HEK293 (cell line): Measurements from ENCODE around the gene PCBP2.

Experiments
- CTCF ChIA-PET: fragments of 350-600 bp; formaldehyde crosslinking; extraction: SDS; loops from one replicate; lab custom pipeline; 2021; ENCODE audit warnings: antibody characterized with exemption; lab: Yijun Ruan, JAX
- POLR2A ChIA-PET: fragments of 300-600 bp; formaldehyde crosslinking; extraction: SDS; loops from one replicate; lab custom pipeline; 2020; ENCODE audit warnings: antibody characterized with exemption, inconsistent platforms; lab: Yijun Ruan, JAX
- H3K27ac ChIP-seq: fragments of 200-500 bp; sonication (Bioruptor generic); 2 replicates; pipeline ENCODE4 v1.5.1; 2014; ENCODE audit warnings: low read depth, low read length, control low read depth, inconsistent platforms; ENCODE audit errors: extremely low read depth
- H3K36me3 ChIP-seq, 2 experiments: fragments of 200-500 bp in 1 of 2; sonication (Bioruptor generic) in 1 of 2; 1 replicate in 1 of 2; 2 replicates in 1 of 2; pipeline ENCODE4 v1.5.1; 2014 to 2017; ENCODE audit warnings: inconsistent platforms in 2 of 2, low read length in 2 of 2; ENCODE audit not compliant: control insufficient read depth in 2 of 2, insufficient read depth in 1 of 2
- H3K4me1 ChIP-seq: fragments of 200-500 bp; sonication (Bioruptor generic); 2 replicates; pipeline ENCODE4 v1.5.1; 2014; ENCODE audit warnings: mild to moderate bottlenecking, low read length, inconsistent platforms; ENCODE audit not compliant: control insufficient read depth, insufficient read depth
- H3K4me3 ChIP-seq: 2 replicates; pipeline ENCODE4 v1.5.1; 2011; ENCODE audit warnings: low read depth, mild to moderate bottlenecking, control low read depth, low read length, moderate library complexity
- H3K9me3 ChIP-seq: fragments of 200-500 bp; sonication (Bioruptor generic); 2 replicates; pipeline ENCODE4 v1.5.1; 2014; ENCODE audit warnings: low read depth, low read length, inconsistent platforms; ENCODE audit not compliant: control insufficient read depth, insufficient read depth
- CTCF ChIP-seq: fragments of 450-650 bp; formaldehyde crosslinking; IDR thresholded peaks from 2 replicates; pipeline ENCODE4 v1.5.1; 2016; ENCODE audit warnings: missing biosample characterization, missing genetic modification characterization
- KLF8 ChIP-seq: fragments of 450-650 bp; formaldehyde crosslinking; IDR thresholded peaks from 2 replicates; pipeline ENCODE4 v1.5.1; 2016; ENCODE audit warnings: missing biosample characterization, missing genetic modification characterization
- SP7 ChIP-seq: fragments of 450-650 bp; formaldehyde crosslinking; IDR thresholded peaks from 2 replicates; pipeline ENCODE4 v1.5.1; 2016; ENCODE audit warnings: missing biosample characterization, missing genetic modification characterization
- YY1 ChIP-seq: fragments of 450-650 bp; formaldehyde crosslinking; IDR thresholded peaks from 2 replicates; pipeline ENCODE4 v1.5.1; 2018; ENCODE audit warnings: missing biosample characterization, missing genetic modification characterization
- ZBTB17 ChIP-seq: fragments of 450-650 bp; formaldehyde crosslinking; IDR thresholded peaks from 2 replicates; pipeline ENCODE4 v1.5.1; 2016; ENCODE audit warnings: missing biosample characterization, missing genetic modification characterization
- ZNF10 ChIP-seq: fragments of 450-650 bp; formaldehyde crosslinking; IDR thresholded peaks from 2 replicates; pipeline ENCODE4 v1.5.1; 2017; ENCODE audit warnings: missing biosample characterization, missing genetic modification characterization
- ZNF112 ChIP-seq: fragments of 450-650 bp; formaldehyde crosslinking; IDR thresholded peaks from 2 replicates; pipeline ENCODE4 v1.5.0; 2017; ENCODE audit warnings: missing biosample characterization, missing genetic modification characterization
- ZNF114 ChIP-seq: fragments of 450-650 bp; formaldehyde crosslinking; IDR thresholded peaks from 2 replicates; pipeline ENCODE4 v1.5.0; 2017; ENCODE audit warnings: missing biosample characterization, missing genetic modification characterization
- ZNF121 ChIP-seq: fragments of 450-650 bp; formaldehyde crosslinking; IDR thresholded peaks from 2 replicates; pipeline ENCODE4 v1.5.1; 2016; ENCODE audit warnings: missing biosample characterization, missing genetic modification characterization
- ZNF169 ChIP-seq: fragments of 450-650 bp; formaldehyde crosslinking; IDR thresholded peaks from 2 replicates; pipeline ENCODE4 v1.5.1; 2016; ENCODE audit warnings: missing biosample characterization, missing genetic modification characterization
- ZNF174 ChIP-seq: fragments of 450-650 bp; formaldehyde crosslinking; IDR thresholded peaks from 2 replicates; pipeline ENCODE4 v1.5.0; 2017; ENCODE audit warnings: missing biosample characterization, mild to moderate bottlenecking, missing genetic modification characterization
- ZNF184 ChIP-seq: fragments of 450-650 bp; IDR thresholded peaks from 2 replicates; pipeline ENCODE4 v1.5.1; 2018; ENCODE audit warnings: missing biosample characterization, mild to moderate bottlenecking, missing genetic modification characterization
- ZNF211 ChIP-seq: fragments of 450-650 bp; formaldehyde crosslinking; IDR thresholded peaks from 2 replicates; pipeline ENCODE4 v1.5.1; 2016; ENCODE audit warnings: low read depth, missing biosample characterization, missing genetic modification characterization
- ZNF26 ChIP-seq: fragments of 450-650 bp; formaldehyde crosslinking; IDR thresholded peaks from 2 replicates; pipeline ENCODE4 v1.5.1; 2016; ENCODE audit warnings: missing biosample characterization, missing genetic modification characterization
- ZNF311 ChIP-seq: fragments of 450-650 bp; formaldehyde crosslinking; IDR thresholded peaks from 2 replicates; pipeline ENCODE4 v1.5.1; 2017; ENCODE audit warnings: missing biosample characterization, missing genetic modification characterization, borderline replicate concordance
- ZNF488 ChIP-seq: fragments of 450-650 bp; formaldehyde crosslinking; IDR thresholded peaks from 2 replicates; pipeline ENCODE4 v1.5.1; 2016; ENCODE audit warnings: missing biosample characterization, missing genetic modification characterization
- ZNF514 ChIP-seq: fragments of 450-650 bp; formaldehyde crosslinking; IDR thresholded peaks from 2 replicates; pipeline ENCODE4 v1.5.1; 2016; ENCODE audit warnings: missing biosample characterization, missing genetic modification characterization
- ZNF548 ChIP-seq: fragments of 450-650 bp; formaldehyde crosslinking; IDR thresholded peaks from 2 replicates; pipeline ENCODE4 v1.5.1; 2016; ENCODE audit warnings: missing biosample characterization, missing genetic modification characterization
- ZNF621 ChIP-seq: fragments of 450-650 bp; formaldehyde crosslinking; IDR thresholded peaks from 2 replicates; pipeline ENCODE4 v1.5.1; 2017; ENCODE audit warnings: missing biosample characterization, missing genetic modification characterization
- ZNF629 ChIP-seq: fragments of 450-650 bp; formaldehyde crosslinking; IDR thresholded peaks from 2 replicates; pipeline ENCODE4 v1.5.1; 2017; ENCODE audit warnings: missing biosample characterization, missing genetic modification characterization
- ZNF654 ChIP-seq: fragments of 450-650 bp; formaldehyde crosslinking; IDR thresholded peaks from 2 replicates; pipeline ENCODE4 v1.5.1; 2016; ENCODE audit warnings: low read depth, missing biosample characterization, missing genetic modification characterization
- ZNF660 ChIP-seq: fragments of 450-650 bp; IDR thresholded peaks from 2 replicates; pipeline ENCODE4 v1.5.1; 2018; ENCODE audit warnings: missing biosample characterization, mild to moderate bottlenecking, missing genetic modification characterization
- ZNF692 ChIP-seq: fragments of 450-650 bp; formaldehyde crosslinking; IDR thresholded peaks from 2 replicates; pipeline ENCODE4 v1.5.1; 2016; ENCODE audit warnings: missing biosample characterization, missing genetic modification characterization
- ZNF701 ChIP-seq: fragments of 450-650 bp; formaldehyde crosslinking; IDR thresholded peaks from 2 replicates; pipeline ENCODE4 v1.5.1; 2016; ENCODE audit warnings: missing biosample characterization, missing genetic modification characterization
- ZNF747 ChIP-seq: fragments of 450-650 bp; formaldehyde crosslinking; IDR thresholded peaks from 2 replicates; pipeline ENCODE4 v1.5.1; 2016; ENCODE audit warnings: missing biosample characterization, missing genetic modification characterization
- ZXDB ChIP-seq: fragments of 450-650 bp; formaldehyde crosslinking; IDR thresholded peaks from 2 replicates; pipeline ENCODE4 v1.5.1; 2016; ENCODE audit warnings: missing biosample characterization, missing genetic modification characterization

Gene PCBP2

GRCh38 chr12:53515291-53515680 lies 63.4 kb downstream of the PCBP2 start (continued):
- no peak for TF ChIP-seq ZXDB (tag by site-specific recombination)
- no peak for TF ChIP-seq ZNF112 (tag by site-specific recombination)
- TF ChIP-seq ZNF621, result no peak
- TF ChIP-seq ZNF211 (tag by site-specific recombination), result no peak

- Histone ChIP-seq H3K9me3 (no peaks in the 10 kb centered on the region), H3K36me3 (peaks cover 25 to 80% of the 10 kb centered on the region in 2 experiments), H3K4me3 (no peak overlapping the region), H3K27ac (no peak overlapping the region), H3K4me1 (no peaks in the 10 kb centered on the region)
- TF ChIP-seq ZBTB17 (no peak), ZNF26 (tag by site-specific recombination) (no peak), ZNF629 (tag by site-specific recombination) (no peak), ZNF311 (no peak), ZNF174 (no peak), ZNF692 (tag by site-specific recombination) (no peak), ZNF701 (tag by site-specific recombination) (no peak), ZNF184 (tag by site-specific recombination) (no peak), ZNF114 (tag by site-specific recombination) (no peak)
- ChIA-PET CTCF (no interaction called here), POLR2A (no interaction called here)
Observed at GRCh38 chr12:53516758-53517455, 65.0 kb downstream of the PCBP2 start.

GRCh38 chr12:53518381-53518780 lies 66.5 kb downstream of the PCBP2 start:
- POLR2A ChIA-PET, result no interaction called here

GRCh38 chr12:53523131-53523530 lies 71.2 kb downstream of the PCBP2 start:
- H3K36me3 ChIP-seq, result peaks cover 24 to 57% of the 10 kb centered on the region in 2 experiments; a peak in 2 of 3 replicates
- H3K4me3 ChIP-seq, result no peak overlapping the region
- POLR2A ChIA-PET, result no interaction called here
- no peak overlapping the region for H3K27ac ChIP-seq
- CTCF ChIA-PET, result interaction anchor here (0.6 to 2.2 kb wide), 4 partner anchors 10 to 202 kb away, joined by 3 to 13 read pairs (median 3); no protein-coding TSS in a partner anchor
- no peaks in the 10 kb centered on the region for H3K9me3 ChIP-seq
- H3K4me1 ChIP-seq, result no peaks in the 10 kb centered on the region
- TF ChIP-seq CTCF, result no peak
- TF ChIP-seq YY1 (tag by site-specific recombination), result no peak
- TF ChIP-seq KLF8 (tag by site-specific recombination), result no peak
- TF ChIP-seq ZNF26 (tag by site-specific recombination), result no peak
- TF ChIP-seq ZNF548, result no peak
- TF ChIP-seq ZNF121 (tag by site-specific recombination), result no peak
- TF ChIP-seq ZNF514, result no peak
- TF ChIP-seq ZNF169 (tag by site-specific recombination), result no peak
- no peak for TF ChIP-seq ZNF488 (tag by site-specific recombination)
- TF ChIP-seq ZNF654 (tag by site-specific recombination), result no peak
- no peak for TF ChIP-seq ZNF747 (tag by site-specific recombination)

More at GRCh38 chr12:53518381-53518780, 66.5 kb downstream of the PCBP2 start:
- CTCF ChIA-PET, result interaction anchor here (2.3 kb wide), 1 partner anchor 10 kb away, joined by 18 read pairs; the partner anchor contains the start of gene NPFF
- Histone ChIP-seq H3K4me3 (no peak overlapping the region), H3K9me3 (no peaks in the 10 kb centered on the region), H3K36me3 (peaks cover 25 to 78% of the 10 kb centered on the region in 2 experiments), H3K27ac (no peak overlapping the region), H3K4me1 (no peaks in the 10 kb centered on the region)
- TF ChIP-seq ZNF660 (tag by site-specific recombination), result 0 out of 2 replicates have a peak, but pooled peaks have one; percentile 20
- peak; percentile 67; the same call in 1 of the 2 replicates for TF ChIP-seq ZNF10 (tag by site-specific recombination)
- TF ChIP-seq KLF8 (tag by site-specific recombination), result 0 out of 2 replicates have a peak, but pooled peaks have one; percentile 34
- TF ChIP-seq SP7, result no peak
